Kidney tubule cell (primary cell): Measurements from ENCODE around the gene PCDHB10.
"Not testable (repeated sequence)": the region's sequence is repeated elsewhere in the genome, so short reads cannot be mapped to it uniquely, and the experiment has no call there.

Source experiments
- DNase-seq: peaks from one replicate; pipeline ENCODE4 v3.0.0-alpha.2; 2018; ENCODE audit warnings: low spot score

Gene PCDHB10

GRCh38 chr5:141188682-141189081, 3.5 kb upstream of the PCDHB10 start:
- DNase-seq = not testable (repeated sequence)

GRCh38 chr5:141189131-141189530, 3.0 kb upstream of the PCDHB10 start:
- DNase-seq = not testable (repeated sequence)

GRCh38 chr5:141194332-141194731, 2.2 kb downstream of the PCDHB10 start:
- DNase-seq = not testable (repeated sequence)

DNA sequence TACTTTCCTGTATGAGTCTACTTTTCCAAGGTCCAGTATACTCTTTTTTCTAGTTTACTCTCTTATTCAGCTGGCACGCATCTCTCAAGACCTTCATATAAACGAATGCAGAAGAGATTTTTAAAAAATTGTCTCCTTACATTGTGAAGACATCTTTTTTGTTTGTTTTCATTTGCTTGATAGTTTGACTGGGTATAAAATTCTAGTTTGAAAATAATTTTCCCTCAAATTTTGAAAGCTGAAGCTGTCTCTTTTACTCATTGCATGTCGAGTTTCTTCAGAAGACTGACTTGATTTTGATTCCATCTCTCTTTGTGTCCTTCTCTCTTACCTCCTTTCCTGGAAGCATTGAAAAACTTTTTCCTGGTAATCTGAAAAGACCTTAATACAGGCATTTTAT, 4.2 kb downstream of the PCDHB10 start:
- no peak for DNase-seq

GRCh38 chr5:141199359-141200235, 7.4 kb downstream of the PCDHB10 start, which contains the start of gene PCDHB11:
PCDHB11 (plus strand) TSS chr5:141199627; CDS start chr5:141199775, 148 bp downstream.
- DNase-seq = no peak

- not testable (repeated sequence) for DNase-seq
Observed at GRCh38 chr5:141201126-141201525, 9.0 kb downstream of the PCDHB10 start.

DNA sequence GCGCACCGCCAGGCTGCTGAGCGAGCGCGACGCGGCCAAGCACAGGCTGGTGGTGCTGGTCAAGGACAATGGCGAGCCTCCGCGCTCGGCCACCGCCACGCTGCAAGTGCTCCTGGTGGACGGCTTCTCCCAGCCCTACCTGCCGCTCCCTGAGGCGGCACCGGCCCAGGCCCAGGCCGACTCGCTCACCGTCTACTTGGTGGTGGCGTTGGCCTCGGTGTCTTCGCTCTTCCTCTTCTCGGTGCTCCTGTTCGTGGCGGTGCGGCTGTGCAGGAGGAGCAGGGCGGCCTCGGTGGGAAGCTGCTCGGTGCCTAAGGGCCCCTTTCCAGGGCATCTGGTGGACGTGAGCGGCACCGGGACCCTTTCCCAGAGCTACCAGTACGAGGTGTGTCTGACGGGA, 9.5 kb downstream of the PCDHB10 start:
- DNase-seq = not testable (repeated sequence)

DNA sequence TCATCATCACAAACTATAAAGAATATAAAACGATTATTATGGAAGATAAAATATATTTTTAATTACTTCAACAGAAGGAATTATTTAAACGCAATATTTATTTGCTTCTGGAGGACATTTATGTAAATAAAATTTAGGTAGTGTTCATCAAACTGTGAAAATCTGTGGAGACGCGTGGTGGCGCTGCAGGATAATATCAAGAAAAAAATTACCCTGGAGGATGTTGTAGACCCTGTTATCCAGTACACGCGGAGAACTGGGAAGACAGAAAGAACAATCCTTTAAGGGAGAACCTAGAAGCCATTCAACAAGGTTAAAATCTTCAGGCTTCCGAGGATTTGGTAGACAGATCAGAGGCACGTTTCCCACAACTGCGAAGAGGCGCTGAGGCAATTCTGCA, 16.3 kb downstream of the PCDHB10 start, which contains the start of gene PCDHB12:
Gene PCDHB12 (plus strand): TSS at position 242 of the 400 bp plus-strand sequence. CDS start 189 bp downstream, outside the sequence.
- no peak for DNase-seq

GRCh38 chr5:141210281-141210680, 18.1 kb downstream of the PCDHB10 start:
- DNase-seq = not testable (repeated sequence)

GRCh38 chr5:141210849-141211248, 18.7 kb downstream of the PCDHB10 start:
- not testable (repeated sequence) for DNase-seq

GRCh38 chr5:141213656-141214339, 21.6 kb downstream of the PCDHB10 start, which contains the start of gene PCDHB13:
PCDHB13 (plus strand) TSS chr5:141213919; CDS start chr5:141214124, 205 bp downstream.
- peak; percentile 31 for DNase-seq

DNA sequence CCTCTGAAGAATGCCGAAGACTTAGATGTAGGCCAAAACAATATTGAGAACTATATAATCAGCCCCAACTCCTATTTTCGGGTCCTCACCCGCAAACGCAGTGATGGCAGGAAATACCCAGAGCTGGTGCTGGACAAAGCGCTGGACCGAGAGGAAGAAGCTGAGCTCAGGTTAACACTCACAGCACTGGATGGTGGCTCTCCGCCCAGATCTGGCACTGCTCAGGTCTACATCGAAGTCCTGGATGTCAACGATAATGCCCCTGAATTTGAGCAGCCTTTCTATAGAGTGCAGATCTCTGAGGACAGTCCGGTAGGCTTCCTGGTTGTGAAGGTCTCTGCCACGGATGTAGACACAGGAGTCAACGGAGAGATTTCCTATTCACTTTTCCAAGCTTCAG, 22.4 kb downstream of the PCDHB10 start:
- not testable (repeated sequence) for DNase-seq

GRCh38 chr5:141215504-141215903, 23.4 kb downstream of the PCDHB10 start:
- DNase-seq = not testable (repeated sequence)

DNA sequence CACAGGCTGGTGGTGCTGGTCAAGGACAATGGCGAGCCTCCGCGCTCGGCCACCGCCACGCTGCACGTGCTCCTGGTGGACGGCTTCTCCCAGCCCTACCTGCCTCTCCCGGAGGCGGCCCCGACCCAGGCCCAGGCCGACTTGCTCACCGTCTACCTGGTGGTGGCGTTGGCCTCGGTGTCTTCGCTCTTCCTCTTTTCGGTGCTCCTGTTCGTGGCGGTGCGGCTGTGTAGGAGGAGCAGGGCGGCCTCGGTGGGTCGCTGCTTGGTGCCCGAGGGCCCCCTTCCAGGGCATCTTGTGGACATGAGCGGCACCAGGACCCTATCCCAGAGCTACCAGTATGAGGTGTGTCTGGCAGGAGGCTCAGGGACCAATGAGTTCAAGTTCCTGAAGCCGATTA, 23.9 kb downstream of the PCDHB10 start:
- not testable (repeated sequence) for DNase-seq

GRCh38 chr5:141223112-141223783, 31.1 kb downstream of the PCDHB10 start, which contains the start of gene PCDHB14:
PCDHB14 (plus strand) TSS chr5:141223343; CDS start chr5:141223506, 163 bp downstream.
- DNase-seq = peak; percentile 34

GRCh38 chr5:141224844-141225243, 32.7 kb downstream of the PCDHB10 start:
- not testable (repeated sequence) for DNase-seq

- DNase-seq = not testable (repeated sequence)
Observed at GRCh38 chr5:141225421-141225820, 33.3 kb downstream of the PCDHB10 start.

- no peak for DNase-seq
Observed at GRCh38 chr5:141234109-141234667, 42.0 kb downstream of the PCDHB10 start.

DNA sequence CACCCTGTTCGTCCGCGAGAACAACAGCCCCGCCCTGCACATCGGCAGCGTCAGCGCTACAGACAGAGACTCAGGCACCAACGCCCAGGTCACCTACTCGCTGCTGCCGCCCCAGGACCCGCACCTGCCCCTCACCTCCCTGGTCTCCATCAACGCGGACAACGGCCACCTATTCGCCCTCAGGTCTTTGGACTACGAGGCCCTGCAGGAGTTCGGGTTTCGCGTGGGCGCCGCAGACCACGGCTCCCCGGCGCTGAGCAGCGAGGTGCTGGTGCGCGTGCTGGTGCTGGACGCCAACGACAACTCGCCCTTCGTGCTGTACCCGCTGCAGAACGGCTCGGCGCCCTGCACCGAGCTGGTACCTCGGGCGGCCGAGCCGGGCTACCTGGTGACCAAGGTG, 43.8 kb downstream of the PCDHB10 start:
- DNase-seq = not testable (repeated sequence)

GRCh38 chr5:141236516-141237313, 44.6 kb downstream of the PCDHB10 start:
- no peak for DNase-seq

DNA sequence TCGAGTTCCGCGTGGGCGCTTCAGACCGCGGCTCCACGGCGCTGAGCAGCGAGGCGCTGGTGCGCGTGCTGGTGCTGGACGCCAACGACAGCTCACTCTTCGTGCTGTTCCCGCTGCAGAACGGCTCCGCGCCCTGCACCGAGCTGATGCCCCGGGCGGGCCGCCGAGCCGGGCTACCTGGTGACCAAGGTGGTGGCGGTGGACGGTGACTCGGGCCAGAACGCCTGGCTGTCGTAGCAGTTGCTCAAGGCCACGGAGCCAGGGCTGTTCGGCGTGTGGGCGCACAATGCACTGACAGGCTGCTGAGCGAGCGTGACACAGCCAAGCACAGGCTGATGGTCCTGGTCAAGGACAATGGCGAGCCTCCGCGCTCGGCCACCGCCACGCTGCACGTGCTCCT, 49.3 kb downstream of the PCDHB10 start:
- no peak for DNase-seq
